ENCODE results near the gene TWF2. TPM values are rescaled to one million over a fixed set of nuclear protein-coding genes. Genes with fewer than 3 reads are reported as not detected.

The TWF2 gene
- total and polyA plus RNA-seq, 2 of the 13 experiments (the other 11 are each of a cell fraction or from before 2014, with no cell fraction given): 45.5 to 108 TPM

GRCh38 chr3:52245322-52246263 is 6.6 kb upstream of the TWF2 start, which contains the start of gene PPM1M:
PPM1M (plus strand) TSS chr3:52245759; CDS start chr3:52245825, 66 bp downstream.
- intact Hi-C loops (cut with micrococcal nuclease; ENCODE audit: unreplicated experiment) (no loop called here), in situ Hi-C loops (cut with HindIII; ENCODE audit: extremely low pct_ligation_motif_present, low pct_unique_long_range_greater_than_20kb) (no loop called here)
- Histone ChIP-seq H3K27me3 (ENCODE audit: control insufficient read depth in 1 of 2, insufficient read depth in 2 of 2, low read length in 2 of 2) (no peaks in the 10 kb centered on the region), H3K4me2 (ENCODE audit: low read depth, low read length) (peak within 1 kb of the TSS; percentile 76), H3K27ac (ENCODE audit: extremely low read length, insufficient read depth, low read length) (no peak within 1 kb of the TSS), H3K9me3 (ENCODE audit: low read length) (no peaks in the 10 kb centered on the region), H2AFZ (ENCODE audit: low read length) (no peak within 1 kb of the TSS), H3K4me3 (replicated peaks in 1 of 3; ENCODE audit: insufficient read depth in 1 of 3, low read depth in 2 of 3, low read length in 3 of 3) (peak within 1 kb of the TSS; percentile 44 to 62 (median 49); a peak in 5 of 6 replicates), H4K20me1 (ENCODE audit: insufficient read depth, low read length) (no peaks in the 10 kb centered on the region), H3K4me1 (ENCODE audit: insufficient read depth, low read length) (peaks cover 42% of the 10 kb centered on the region), H3K79me2 (ENCODE audit: insufficient read depth, low read length) (no peaks in the 10 kb centered on the region), H3K36me3 (replicated peaks in 1 of 2; ENCODE audit: control insufficient read depth in 1 of 2, insufficient read depth in 2 of 2, low read length in 2 of 2) (no peaks in the 10 kb centered on the region; a peak in 1 of 5 replicates), H3K9ac (ENCODE audit: insufficient read depth, low read depth, low read length) (peak within 1 kb of the TSS; percentile 53)
- ChIA-PET CTCF (ENCODE audit: low intra/inter-chr PET ratio, low total read pairs) (no interaction called here), POLR2A (interaction anchor here (1.2 to 1.8 kb wide), 6 partner anchors 8 to 44 kb away, joined by 3 to 18 read pairs (median 6); partner anchors contain the start of genes GLYCTK and WDR82)
- no TSS peak for BruUV-seq (replicated peaks)
- DNase-seq (ENCODE audit: low spot score): no peak
- ATAC-seq: peak; percentile 41
- 62% methylated on average over 11 of the region's 98 CpGs for WGBS (ENCODE audit: low lambda C conversion rate)
- no peak for FAIRE-seq
- TF ChIP-seq, protein P1, sequence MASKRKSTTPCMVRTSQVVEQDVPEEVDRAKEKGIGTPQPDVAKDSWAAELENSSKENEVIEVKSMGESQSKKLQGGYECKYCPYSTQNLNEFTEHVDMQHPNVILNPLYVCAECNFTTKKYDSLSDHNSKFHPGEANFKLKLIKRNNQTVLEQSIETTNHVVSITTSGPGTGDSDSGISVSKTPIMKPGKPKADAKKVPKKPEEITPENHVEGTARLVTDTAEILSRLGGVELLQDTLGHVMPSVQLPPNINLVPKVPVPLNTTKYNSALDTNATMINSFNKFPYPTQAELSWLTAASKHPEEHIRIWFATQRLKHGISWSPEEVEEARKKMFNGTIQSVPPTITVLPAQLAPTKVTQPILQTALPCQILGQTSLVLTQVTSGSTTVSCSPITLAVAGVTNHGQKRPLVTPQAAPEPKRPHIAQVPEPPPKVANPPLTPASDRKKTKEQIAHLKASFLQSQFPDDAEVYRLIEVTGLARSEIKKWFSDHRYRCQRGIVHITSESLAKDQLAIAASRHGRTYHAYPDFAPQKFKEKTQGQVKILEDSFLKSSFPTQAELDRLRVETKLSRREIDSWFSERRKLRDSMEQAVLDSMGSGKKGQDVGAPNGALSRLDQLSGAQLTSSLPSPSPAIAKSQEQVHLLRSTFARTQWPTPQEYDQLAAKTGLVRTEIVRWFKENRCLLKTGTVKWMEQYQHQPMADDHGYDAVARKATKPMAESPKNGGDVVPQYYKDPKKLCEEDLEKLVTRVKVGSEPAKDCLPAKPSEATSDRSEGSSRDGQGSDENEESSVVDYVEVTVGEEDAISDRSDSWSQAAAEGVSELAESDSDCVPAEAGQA (IDR thresholded peaks at IDR 0.05; ENCODE audit: low read depth): no peak
- TF ChIP-seq, protein P1 (CRISPR knock-in tag; IDR thresholded peaks at IDR 0.05; ENCODE audit: borderline replicate concordance): peak; percentile 82; the same call in 1 of the 2 replicates
- TF ChIP-seq TERF1 (CRISPR knock-in tag; IDR thresholded peaks at IDR 0.05) (no peak), SP2 (CRISPR knock-in tag; IDR thresholded peaks at IDR 0.05) (no peak), ETV6 (CRISPR knock-in tag; conservative IDR thresholded peaks at IDR 0.05) (no peak), ZNF431 (CRISPR knock-in tag; IDR thresholded peaks at IDR 0.05; ENCODE audit: borderline replicate concordance, low read depth) (peak; percentile 51; the same call in 1 of the 2 replicates), HNRNPL (IDR thresholded peaks at IDR 0.05; ENCODE audit: low read depth, low read length) (0 out of 2 replicates have a peak, but pooled peaks have one; percentile 20), ZNF33B (CRISPR knock-in tag; IDR thresholded peaks at IDR 0.05) (no peak; the same call in 1 of the 2 replicates), ZNF550 (CRISPR knock-in tag; IDR thresholded peaks at IDR 0.05; ENCODE audit: borderline replicate concordance) (no peak), MED13 (CRISPR knock-in tag; IDR thresholded peaks at IDR 0.05) (0 out of 2 replicates have a peak, but pooled peaks have one; percentile 36), ZNF296 (CRISPR knock-in tag; conservative IDR thresholded peaks at IDR 0.05) (no peak)
- TF ChIP-seq, protein P2, sequence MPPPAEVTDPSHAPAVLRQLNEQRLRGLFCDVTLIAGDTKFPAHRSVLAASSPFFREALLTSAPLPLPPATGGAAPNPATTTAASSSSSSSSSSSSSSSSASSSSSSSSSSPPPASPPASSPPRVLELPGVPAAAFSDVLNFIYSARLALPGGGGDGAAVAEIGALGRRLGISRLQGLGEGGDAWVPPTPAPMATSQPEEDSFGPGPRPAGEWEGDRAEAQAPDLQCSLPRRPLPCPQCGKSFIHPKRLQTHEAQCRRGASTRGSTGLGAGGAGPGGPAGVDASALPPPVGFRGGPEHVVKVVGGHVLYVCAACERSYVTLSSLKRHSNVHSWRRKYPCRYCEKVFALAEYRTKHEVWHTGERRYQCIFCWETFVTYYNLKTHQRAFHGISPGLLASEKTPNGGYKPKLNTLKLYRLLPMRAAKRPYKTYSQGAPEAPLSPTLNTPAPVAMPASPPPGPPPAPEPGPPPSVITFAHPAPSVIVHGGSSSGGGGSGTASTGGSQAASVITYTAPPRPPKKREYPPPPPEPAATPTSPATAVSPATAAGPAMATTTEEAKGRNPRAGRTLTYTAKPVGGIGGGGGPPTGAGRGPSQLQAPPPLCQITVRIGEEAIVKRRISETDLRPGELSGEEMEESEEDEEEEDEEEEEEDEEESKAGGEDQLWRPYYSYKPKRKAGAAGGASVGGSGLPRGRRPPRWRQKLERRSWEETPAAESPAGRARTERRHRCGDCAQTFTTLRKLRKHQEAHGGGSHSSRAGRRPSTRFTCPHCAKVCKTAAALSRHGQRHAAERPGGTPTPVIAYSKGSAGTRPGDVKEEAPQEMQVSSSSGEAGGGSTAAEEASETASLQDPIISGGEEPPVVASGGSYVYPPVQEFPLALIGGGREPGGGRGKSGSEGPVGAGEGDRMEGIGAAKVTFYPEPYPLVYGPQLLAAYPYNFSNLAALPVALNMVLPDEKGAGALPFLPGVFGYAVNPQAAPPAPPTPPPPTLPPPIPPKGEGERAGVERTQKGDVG (CRISPR knock-in tag; IDR thresholded peaks at IDR 0.05; ENCODE audit: borderline replicate concordance): 0 out of 2 replicates have a peak, but pooled peaks have one; percentile 4
